GM21619 (cell line): ENCODE data around the gene RPS6KA2.
"Not testable (repeated sequence)": the region's sequence is repeated elsewhere in the genome, so short reads cannot be mapped to it uniquely, and the experiment has no call there.

Experiments
- ATAC-seq: cut with Tn5 transposase; IDR thresholded peaks from one replicate; pipeline ENCODE4 v1.9.1; 2021; ENCODE audit not compliant: unreplicated experiment

Gene RPS6KA2

DNA sequence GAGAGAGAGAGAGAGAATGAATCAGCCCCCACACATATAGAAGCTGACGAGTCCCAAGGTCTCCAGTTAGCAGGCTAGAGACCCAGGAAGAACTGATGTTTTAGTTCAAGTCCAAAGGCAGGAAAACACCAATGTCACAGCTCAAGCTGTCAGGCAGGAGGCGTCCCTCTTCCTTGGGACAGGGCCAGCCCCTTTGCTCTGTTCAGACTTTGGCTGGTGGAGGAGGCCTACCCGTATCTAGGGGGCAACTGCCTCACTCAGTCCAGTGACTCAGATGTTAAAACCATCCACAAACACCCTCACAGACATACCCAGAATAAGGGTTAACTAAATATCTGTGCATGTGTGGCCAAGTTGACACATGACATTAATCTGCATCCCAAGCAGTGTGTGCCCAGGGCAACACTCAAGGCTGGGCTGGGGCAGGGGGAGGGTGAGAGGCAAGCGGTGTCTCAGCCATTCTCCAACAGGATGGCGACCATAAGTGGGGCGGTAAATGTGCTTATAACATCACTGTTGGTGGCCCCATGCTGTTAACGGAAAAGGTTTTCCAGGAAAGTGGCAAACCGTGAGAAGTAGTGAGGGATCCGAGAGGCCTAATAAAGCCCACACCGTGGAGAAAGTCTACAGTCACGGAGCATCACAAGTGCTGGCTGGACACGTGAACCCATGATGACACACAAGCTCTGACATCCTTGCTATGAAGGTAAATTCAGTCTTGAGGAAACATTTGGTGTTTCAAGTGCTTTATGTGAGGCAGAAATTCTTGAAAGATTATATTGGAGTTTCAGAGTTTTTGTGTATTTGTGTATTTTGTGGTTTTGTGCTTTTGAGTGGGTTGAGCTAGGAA is 68.7 kb downstream of the RPS6KA2 start:
- ATAC-seq: no peak

DNA sequence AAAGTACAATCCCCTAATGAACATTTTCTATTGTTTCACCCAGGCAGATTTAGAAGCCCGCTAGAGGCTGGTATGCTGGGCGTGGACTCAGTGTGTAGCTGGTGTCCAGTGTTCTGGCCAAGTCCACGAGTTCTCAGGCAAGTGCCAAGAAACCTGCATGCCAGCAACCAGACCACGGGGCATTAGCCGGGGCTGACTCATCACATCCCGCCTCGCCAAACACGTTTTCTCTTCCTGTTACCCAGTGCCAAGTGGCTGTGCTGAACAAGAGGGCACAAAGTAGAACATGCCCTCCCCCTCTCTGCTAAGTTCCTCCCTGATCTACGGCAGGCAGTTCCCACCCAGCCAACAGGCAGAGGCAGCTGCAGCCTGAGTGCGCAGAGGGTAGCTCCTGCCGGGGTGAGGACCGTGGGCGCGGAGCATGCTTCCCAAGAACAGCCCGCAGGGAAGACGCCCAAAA is 70.2 kb downstream of the RPS6KA2 start:
- no peak for ATAC-seq

DNA sequence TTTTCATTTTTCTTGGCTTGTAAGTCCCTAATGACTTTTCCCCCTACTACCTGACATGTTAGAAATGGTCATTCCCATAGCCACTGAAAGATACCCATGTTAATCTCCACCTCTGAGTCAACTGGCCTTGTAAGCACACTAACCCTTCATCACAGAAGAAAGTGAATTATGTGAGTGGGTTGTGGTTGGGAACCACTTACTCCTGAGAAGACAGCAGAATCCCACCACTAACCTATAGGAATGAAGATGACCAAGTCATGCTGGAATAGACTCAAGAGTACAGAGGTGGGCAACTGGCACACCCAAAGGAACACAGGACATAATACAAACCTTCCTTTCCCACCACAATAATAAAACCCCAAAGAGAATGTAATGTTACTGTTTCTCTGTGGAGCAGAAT is 70.7 kb downstream of the RPS6KA2 start:
- no peak for ATAC-seq

DNA sequence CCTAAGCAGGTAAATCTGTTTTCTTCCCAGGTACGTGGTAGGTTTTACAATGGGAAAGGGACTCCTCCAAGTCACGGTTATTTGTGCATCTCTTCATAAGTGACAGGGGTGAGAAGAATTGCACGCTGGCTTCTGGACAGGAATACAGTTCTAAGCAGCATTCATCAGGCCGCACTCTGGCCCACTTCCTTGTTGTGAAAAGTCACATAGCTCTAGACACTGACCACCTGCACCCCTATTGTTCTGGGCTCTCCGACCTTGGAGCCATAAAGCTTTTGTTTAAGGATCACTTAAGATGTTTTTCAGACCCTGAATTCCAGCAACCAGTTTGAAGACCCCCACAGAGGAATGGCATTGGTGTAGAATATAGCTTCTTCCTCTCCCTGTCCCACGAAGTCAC is 72.0 kb downstream of the RPS6KA2 start:
- no peak for ATAC-seq

DNA sequence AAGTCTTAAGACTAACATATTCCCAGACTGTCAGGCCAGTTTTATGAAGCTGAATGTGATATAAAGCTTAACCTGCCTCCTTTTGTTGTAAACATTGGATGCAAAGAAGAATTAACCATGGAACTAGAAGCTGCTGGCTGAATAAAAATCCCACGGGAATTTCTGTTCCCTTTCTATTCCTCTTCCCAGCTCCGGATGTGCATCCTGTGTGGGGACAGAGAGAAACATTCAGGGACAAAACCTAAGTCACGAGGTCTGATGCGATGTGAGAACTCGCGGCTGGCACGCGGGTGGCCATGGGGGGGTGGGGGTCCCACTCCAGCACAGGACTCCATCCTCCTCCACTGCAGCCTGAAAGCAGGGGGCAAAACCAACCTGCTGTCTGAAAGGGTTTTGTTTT is 72.7 kb downstream of the RPS6KA2 start:
- no peak for ATAC-seq

DNA sequence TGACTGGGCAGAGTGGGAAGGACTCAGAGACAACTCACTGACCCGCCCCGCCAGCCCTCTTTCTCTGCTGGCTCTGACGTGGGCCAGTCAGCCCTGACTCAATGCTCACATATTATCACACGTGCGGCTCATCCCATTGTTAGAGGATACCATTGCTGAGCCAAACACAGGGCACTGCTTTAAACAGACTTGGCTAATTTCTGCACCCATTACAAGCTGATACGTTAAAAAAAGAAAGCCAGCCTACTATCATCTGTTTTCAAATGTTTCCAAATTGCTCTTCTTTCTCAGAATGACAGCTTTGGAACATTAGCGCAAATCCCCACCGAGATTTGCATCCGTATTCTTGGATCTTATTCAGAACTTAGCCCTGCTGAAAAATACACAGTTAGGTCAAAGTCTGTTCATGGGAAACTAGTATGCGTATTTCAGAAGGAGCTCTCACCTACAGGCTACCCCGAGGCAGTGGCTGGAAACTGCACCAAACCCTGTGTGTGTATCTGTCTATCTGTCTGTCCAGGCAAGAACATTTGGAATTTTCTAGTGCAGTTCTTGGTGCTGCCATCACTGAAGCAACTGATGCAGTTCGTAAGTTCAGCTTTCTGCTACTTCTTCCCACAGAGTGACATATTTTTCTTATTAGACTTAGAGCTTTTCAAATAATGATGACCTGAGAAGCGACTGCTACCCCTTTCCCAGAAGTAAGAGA is 73.3 kb downstream of the RPS6KA2 start:
- ATAC-seq: no peak

DNA sequence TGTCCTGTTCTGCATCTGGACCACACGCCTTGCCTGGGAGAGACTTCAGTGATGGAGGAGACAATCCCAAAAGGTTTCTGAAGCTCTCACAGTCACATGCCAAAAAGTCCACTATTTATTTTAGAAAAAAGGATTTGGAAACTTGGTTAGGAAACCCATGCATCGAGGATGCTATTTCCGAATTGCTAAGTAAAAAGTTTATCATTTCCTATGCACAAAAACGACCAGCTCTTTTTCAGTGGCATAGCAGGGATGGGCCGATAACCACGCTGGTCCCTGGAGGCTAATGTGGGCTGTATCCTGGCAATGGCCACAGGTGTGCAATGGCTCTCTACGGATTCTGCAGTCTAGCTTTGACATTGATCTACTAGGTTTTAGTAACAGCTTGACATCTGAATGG is 74.5 kb downstream of the RPS6KA2 start:
- no peak for ATAC-seq

DNA sequence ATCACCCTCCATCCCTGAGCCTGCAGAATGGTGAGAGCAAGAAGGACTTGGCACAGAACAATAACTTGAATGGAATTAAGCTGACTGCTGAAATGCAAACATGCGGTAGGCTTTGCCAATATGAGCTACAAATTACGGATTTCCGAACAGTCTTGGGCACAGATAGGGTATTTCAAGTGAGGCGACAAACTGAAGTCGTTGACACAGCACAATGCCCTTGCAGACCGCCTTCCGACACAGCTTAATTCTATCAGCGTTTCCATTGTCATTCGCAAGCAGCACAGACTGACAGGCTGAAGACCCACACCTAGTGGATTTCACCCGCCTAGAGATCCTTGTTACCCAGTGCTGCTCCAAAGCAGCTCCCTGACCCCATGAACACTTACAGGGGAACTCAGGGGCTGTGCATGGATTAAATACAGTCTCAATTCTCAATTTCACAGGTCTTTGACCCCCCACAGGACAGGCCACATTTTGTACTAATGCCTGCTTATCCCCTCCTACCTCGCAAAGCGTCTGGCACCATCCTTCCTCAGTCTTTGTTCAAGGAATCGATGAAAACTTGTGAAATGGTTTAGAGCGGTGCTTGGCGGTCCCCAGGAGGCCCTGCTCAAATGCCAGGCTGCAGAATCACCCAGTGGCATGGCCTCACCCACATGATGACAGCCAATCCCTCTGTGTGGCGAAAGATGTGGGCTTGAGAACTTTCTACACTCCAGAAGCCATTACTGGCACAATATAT is 75.1 kb downstream of the RPS6KA2 start:
- no peak for ATAC-seq

DNA sequence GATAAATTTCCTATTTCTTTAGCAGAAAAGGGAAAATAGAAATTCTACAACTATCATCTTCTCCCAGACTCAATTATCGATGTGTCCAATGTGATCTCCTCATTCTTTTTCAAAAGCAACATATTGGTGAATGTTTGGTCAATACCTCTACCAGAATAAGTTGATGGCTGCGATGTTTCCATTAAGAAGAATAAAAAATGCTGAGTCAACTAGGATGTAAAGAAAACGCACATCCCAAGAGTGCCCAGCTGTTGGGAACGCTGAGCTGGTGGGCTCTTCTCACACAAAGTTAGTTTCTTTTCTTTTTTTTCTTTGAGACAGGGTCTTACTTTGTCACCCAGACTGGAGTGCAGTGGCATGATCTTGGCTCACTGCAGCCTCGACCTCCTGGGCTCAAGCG is 80.4 kb downstream of the RPS6KA2 start:
- no peak for ATAC-seq

DNA sequence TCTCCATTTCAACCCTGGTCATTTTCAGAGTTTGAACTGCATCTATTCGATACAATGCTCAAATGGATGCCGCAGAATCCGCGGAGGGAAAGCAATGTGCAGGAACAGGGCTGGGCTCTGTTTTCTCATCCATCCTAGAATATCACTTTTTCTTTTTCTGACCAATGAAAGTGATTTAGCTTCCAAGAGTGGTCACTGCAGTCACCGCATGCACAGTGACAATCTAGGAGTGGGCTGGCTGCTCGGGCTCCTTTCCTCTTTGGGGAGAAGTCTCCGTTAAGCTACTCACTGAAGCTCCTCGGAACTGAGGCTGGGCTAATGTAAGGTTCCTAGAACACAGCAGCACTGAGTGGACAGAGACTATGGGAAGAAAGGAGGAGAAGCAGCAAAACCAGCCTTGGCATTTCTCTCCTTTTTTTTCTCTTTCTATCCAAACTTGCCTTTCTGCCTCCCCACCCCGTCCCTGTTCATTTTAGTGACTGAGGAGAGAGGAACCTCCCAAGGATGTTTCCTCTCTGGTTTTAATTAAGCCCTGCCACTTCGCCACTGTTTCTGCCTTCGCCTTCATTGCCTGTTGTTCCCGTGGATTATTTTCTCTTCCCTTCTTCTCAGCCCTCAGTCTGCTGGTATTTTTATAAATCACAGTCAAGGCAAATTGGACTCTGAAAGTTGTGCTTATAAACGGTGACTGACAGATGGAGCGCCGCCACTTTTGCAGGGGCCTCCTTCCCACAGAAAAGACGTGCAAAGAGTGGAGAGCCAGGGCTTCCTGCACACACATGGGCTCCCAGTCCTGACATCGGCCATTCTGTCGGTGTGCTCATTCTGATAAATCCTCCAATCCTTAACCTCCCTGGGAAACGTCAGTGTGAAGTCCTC is 81.7 kb downstream of the RPS6KA2 start:
- ATAC-seq: no peak

DNA sequence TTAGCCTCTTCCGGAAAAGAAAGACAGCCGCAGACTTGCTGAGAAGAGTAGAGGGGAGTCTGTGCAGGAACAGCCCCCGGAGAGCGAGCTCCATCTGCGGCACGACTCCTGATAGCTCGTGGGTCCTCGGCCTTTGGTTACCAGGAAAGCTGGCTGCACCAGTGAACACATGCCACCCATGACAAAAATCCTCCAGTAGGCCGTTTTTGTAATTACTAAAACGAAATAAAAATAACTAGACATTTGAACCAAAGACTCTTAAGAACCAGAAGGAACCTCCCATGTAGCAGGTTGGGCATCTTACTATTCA is 82.8 kb downstream of the RPS6KA2 start:
- ATAC-seq: no peak

DNA sequence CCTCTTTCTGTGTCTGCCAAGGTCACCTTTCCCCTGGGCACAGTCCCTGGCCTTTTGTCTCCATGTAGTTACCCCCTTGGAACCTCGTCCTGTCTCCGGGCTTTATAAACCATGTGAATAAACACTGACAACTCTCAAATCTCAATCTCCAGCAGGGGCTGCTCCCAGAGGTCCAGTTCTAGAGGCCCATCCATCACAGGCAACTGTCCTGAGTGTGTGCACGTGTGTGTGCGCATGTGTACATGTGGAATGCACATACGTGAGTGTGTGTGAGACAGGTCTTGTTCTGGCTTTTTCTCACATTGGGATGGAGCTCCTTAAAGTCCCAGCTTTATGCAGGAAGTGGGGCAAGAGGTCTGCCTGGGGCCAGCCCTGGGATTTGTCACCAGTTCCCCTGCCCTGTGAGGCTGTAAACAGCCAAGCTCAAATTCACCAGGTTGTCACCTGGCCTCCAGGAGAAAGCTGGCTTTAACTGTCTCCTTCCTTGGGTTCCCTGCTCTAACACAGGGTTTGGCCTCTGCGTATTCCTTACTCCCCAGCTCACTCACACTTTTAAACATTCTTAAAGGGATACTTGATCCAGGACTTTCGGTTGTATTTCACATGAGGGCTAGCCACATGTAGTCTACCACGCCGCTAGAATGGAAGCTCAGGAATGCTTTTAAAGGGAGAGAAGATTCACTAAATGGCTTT is 83.3 kb downstream of the RPS6KA2 start:
- ATAC-seq: no peak

DNA sequence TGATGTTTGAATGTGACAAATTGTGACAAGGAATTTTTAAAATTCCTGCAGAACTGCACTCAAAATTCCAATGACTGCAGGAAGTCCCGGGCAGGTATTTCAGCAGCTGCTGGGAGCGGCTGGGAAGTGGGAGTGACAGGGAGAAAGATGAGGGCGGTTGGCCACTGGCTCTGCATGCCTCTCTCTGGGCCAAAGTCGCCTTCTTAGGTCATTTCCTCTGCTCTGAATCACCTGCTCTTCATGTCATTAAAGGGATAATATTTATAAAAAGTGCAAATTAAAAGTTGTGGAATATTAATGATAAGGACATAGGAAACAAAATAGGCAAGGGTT is 84.5 kb downstream of the RPS6KA2 start:
- ATAC-seq: no peak

DNA sequence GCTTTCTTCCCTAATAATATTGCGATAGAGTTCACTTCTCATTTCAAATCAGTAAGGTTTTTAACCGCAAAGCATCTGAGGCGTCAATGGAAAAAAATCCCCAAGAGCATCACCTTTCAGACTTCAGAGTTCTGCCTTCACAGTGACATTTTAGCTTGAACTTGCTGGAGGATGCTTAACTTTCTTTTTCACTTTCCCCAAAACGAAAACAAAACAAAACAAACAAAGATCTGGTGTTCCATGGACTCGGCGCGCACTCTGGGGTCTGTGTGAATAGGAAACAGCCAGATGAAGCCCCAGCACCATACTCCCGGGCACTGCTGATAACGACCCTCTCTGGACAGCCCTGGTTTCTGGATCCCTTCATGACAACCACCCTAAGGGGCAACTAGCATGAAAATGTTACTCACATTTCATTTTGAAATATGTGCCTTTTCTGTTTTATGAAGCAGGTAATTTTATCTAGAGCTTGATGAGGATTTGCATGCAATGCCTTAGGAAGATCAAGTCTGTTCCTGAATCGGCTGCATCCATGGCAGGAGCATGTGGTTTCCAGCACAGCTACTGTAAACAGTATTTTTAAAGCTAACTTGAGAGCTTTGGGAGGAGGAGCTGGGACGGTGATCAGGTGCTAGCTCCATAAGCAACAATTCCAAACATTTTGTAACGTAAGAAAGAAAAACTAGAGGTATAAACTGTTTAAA is 85.0 kb downstream of the RPS6KA2 start:
- peak; percentile 25 for ATAC-seq

DNA sequence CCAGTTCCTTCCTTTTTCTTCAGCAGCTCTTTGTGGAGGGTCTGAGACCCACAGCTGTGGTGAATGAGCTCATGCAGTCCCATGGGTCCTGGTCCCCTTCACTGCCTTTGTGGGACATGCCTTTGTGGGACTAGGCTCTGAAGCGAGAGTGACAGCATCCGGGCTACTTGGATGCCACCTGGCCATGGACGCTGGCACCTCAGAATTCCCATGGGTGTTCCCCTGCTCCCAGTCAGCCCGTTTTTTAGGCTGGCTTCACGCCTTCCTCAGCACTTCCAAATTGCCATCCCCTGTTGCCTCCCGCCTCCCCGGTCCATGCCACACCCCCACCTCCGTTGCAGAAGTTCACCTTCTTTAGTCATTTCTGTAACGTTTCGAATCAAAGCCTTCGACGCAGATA is 85.7 kb downstream of the RPS6KA2 start:
- peak; percentile 31 for ATAC-seq

DNA sequence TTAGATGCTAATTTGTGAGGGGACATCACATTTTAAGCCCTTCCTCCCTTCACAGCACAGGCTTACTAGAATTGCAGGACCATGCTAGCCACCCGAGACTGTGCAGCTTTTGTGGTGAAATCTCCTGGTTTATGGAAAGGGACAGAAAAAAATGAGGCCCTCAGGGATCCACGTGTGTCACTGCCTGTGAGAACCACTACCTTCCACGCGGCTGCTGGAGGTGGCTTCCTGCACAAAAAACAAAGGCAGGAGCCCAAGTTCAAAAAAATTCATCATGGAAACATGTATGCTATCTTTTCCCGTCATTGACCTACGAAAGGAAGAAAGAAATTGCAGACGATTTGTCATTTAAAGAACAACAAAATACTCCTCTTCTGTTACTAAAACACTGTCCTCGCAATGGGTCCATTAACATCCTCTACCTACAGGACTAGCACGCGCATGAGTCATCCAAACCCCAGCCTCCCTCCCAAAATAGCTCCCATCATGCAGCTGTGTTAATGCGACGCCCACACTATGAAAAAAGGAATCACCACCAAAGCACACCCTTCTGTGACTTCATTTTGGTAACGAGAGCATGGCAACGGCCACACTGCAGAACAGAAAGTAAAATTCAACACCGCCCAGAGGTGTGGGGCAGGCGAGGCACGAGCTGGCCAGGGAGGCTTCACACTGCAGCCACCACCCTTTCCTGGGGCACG is 86.3 kb downstream of the RPS6KA2 start:
- ATAC-seq: peak; percentile 95

DNA sequence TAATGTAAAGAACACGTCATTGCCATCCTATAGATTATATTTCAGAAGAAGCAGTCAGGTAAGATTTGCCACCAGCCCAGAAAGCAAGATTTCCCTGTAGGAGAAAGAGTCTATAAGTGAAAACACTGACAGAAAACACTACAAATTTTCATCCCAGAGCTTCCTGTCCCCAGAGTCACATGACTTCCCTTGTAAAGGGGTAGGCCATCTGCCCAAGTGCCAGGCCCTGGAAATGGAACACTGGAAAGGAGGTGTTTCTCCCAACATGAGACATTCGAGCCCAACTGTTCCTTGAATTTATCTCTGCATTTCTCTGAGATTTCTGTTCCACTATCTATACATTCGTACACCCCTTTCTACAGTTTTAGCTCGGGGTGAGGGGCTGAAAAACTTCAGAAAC is 87.5 kb downstream of the RPS6KA2 start:
- ATAC-seq: no peak

DNA sequence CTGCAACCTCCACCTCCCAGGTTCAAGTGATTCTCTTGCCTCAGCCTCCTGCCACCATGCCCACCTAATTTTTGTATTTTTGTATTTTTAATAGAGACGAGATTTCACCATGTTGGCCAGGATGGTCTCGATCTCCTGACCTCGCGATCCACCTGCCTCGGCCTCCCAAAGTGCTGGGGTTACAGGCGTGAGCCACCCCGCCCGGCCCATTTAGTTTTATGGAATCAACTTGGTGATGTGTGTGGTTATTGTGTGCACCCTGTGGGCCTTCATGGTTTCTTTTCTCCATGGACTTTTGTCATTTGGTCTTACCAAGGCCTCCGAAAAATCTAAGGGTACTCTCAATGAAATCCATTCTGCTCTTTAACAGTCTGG is 88.1 kb downstream of the RPS6KA2 start:
- not testable (repeated sequence) for ATAC-seq

DNA sequence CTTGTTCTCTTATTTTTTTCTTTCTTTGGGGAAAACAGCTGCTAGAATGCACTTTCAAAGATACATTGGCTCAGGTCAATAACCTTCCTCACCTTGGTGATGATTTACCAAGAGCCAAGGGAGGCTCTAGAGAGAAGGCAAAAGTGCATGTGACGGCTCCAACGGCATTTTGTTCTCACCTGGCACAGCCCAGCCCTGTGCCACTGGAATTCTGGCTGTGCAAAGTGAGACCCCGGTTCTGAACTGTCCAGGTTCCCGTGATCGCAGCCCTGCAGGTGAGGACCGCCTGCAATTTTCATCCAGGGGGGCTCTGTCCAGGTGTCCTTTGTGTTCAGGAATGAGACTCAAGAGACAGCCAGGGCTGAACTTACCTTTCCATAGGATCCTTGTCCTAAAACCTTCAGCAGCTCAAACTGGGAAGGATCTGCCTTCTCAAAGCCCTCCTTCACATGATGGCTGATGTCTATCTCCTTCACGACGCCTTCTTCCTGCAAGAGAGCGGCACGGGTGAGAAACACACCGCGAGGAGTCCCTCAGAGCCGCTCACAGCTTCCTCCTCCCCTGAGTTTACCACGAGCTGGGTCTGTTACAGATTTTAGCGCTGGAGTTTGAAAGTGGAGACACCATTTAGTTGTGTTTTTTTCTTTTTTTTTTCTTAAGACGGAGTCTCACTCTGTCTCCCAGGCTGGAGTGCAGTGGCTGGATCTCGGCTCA is 88.6 kb downstream of the RPS6KA2 start:
- ATAC-seq: no peak
